Stimulated activated CD8-positive, alpha-beta memory T cell treated with anti-CD3 and anti-CD28 coated beads, Interleukin-15, amount 100 ng/mL, for 4 hours (primary cell): ENCODE data around the gene PLA2G5.

Source experiments
- DNase-seq, 2 donors: peaks; one replicate each; pipeline ENCODE4 v3.0.0-alpha.2; 2020; ENCODE audit warnings: low read depth in 2 of 2

PLA2G5 gene

DNA sequence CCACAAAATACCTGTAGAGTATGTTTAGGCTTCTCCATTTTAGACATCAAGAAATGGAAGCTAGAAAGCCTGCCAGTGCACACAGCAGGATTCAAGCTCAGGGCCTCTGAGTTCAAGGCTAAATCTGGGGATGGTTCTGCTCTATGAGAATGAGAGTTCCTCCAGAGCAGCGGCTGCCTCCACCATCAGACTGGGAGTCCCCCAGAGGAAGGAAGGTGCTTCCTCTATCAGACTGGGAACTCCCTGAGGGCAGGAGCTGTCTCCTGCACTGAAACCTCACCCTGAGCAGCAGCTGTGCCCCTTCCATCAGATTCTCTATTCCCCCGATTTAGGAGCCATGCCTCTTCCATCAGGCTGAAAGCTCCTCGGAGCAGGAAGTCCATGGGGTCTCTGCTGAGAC, 20.1 kb downstream of the PLA2G5 start:
- no peak for DNase-seq

DNA sequence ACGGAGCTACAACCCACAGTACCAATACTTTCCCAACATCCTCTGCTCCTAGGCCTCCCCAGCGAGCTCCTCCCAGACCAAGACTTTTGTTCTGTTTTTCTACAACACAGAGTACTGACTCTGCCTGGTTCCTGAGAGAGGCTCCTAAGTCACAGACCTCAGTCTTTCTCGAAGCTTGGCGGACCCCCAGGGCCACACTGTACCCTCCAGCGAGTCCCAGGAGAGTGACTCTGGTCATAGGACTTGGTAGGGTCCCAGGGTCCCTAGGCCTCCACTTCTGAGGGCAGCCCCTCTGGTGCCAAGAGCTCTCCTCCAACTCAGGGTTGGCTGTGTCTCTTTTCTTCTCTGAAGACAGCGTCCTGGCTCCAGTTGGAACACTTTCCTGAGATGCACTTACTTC, 20.6 kb downstream of the PLA2G5 start:
- DNase-seq = no peak

DNA sequence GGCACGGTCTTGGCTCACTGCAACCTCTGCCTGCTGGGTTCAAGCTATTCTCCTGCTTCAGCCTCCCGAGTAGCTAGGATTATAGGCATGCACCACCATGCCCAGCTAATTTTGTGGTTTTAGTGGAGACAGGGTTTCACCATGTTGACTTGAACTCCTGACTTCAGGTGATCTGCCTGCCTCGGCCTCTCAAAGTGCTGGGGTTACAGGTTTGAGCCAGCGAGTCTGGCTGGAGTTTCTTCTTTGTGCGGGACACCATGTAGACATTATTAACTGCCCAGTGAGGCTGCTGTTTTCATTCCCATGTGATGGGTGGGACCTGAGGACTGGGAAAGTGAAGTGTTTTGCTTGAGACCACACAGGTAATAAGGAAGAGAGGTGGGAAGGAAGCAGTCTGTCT, 23.3 kb downstream of the PLA2G5 start:
- no peak for DNase-seq

DNA sequence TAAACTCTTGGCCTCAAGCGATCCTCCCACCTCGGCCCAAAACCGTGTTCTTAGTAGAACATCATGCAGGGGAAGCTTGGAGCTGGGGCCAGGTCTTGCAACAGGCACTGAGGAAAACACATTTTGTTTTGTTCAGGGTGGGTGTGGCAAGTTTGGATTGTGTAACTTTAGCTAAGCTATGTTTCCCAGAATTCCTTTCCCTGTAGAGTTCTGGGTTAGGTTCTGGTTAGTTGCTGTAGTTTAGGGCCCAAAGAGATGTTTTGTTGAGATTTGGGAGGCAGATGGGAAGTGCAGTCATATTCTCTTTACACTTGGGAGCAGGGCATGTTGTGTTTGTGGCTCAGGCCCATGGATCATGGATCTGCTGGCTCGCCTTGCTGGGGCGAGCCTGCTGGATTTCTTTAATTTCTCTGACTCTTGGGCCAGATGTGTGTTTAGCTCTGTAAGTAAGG, 24.0 kb downstream of the PLA2G5 start:
- DNase-seq = no peak

DNA sequence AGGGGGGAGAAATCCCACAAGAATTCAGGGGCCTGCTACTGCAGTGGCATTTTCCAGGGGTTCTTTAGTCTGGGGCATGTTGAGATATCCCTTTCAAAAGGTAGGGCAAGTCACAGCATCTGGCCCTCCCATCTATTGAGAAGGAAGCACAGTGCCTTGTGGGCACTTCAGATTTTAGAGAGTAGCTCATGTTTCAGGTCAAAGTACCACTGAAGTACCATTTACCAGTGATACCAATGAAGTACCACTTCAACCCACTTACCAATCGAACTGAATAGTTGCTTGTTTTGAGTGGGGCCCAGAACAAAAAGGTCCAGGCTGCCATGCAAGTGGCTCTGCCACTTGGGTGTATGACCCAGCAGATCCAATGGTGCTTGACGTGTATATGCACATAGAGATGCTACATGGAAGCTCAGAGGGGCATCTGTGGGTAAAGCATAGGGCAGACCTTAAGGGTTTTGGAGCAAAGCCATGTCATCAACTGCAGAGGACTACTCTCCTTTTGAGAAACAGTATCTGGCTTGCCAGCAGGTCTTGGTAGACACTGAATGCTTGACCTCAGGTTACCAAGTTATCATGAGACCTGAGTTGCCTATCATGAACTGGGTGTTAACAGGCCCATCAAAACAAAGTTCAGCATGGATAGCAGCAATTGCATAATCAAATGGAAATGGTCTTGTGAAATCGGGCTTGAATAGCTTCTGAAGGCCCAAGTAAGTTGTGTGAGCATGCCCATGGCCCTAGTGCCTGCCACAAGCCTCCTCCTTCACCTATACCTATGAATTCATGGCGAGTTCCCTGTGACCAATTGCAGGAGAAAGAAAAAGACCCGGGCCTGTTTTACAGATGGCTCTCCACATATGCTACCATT, 25.8 kb downstream of the PLA2G5 start:
- DNase-seq = no peak

DNA sequence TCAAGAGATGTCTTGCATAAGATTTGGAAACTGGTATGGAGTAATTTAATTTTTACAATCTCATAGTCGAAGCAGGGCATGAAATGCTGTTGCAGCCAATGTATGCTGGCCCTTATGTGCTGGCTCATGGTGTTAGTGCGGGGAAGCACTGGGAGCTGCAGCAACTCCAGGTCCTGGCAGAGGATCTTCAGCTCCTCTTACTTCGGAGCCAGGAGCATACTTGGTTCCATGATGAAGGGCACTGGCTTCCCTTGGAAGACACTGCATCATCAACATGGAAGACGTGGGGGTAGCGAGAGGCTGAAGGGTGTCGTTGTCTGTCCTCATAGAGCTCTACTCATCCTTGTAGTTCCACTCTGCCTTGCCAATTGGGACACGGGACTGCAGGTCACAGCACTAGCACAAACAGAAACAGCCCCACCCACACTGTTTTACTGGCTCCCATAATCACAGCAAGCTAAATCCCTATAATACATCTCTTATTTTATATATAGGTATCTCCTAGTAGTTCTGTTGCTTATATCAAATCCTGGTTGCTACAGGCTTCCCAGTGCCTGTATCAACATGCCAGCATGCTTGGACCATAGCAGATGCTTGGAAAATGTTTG, 26.9 kb downstream of the PLA2G5 start:
- no peak for DNase-seq

DNA sequence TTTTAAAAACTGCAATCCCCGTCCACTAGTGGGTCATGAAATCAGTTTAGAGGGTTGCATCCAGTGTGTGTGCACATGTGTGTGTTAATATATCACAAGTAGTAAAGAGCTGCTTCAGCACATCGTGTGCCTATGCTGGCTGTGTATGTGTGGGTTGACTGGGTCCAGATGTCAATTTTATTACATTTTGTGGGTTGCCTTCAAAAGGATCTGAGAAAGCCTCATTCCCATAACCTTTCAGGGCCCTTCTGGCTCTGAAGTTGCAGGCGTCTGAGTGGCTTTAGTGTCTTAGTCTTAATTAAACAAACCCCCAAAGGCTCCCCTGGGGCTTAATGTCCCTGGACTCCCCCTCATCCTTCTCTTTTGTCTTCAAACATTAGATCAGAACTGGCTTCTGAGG, 29.5 kb downstream of the PLA2G5 start:
- DNase-seq = no peak

DNA sequence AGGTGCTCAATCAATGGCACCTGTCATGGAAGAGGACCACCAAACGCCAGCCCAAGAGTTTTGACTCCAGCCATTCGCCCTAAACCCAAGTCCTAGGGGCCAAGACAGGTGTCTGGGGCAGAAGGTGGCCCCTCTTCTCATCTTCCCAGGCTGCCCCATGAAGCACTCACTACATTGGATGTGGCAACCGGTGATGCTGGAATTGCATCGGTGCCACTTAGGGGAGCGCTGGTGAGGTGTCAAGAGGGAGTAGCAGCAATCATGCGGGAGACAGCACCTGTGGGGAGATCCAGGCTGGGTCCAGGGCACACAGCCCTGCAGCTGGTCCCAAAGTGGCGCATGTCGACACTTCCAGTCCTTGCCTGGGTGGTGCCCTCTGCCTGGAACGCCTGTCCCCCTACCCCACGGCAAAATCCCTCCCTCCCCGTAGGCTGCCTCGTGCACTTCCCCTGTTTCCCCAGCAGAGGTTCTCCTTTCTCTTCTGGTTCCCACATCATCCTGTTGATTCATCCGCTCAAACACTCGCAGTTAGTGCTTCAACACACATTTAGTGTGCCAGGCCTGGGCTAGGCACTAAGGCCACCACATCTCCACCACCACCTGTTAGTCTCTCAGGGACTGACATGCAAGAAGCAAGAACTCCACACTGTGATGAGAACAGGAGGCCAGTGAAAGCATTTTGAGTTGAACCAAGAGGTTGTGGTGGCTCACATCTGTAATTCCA, 30.8 kb downstream of the PLA2G5 start:
- no peak for DNase-seq

DNA sequence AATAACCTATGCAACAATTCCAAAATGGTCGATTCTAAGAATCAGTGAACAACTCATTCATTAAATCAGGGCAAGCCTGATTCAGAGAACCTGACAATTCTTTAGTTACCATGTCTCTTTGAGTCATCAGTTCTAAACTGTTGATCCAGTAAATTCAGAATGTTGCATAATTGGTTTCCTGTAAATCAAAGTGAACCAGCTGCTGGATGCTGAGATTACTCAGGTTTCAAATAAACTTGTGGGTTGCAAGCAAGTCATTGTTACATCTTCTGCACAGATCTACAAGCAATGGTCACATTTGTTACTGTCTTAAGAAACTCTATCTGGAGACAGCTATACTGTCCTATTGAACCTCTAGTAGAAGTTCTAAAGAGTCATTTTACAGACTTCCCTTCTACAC, 32.9 kb downstream of the PLA2G5 start:
- DNase-seq = no peak

DNA sequence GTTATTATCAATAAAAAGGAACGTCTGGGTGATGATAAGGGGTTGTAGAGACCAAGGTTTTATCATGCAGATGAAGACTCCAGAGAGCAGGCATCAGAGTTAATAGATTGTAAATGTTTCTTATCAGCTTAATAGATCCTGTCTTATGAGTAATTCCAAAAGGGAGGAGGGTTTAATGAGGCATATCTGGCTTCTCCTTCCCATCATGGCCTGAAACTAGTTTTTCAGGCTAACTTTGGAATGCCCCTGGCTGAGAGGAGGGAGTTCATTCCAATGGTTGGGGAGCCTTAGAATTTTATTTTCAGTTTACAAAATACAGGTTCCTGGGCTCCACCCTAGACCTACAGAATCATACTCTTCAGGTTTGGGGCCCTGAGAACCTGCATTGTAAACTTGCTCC, 35.9 kb downstream of the PLA2G5 start:
- DNase-seq = no peak

DNA sequence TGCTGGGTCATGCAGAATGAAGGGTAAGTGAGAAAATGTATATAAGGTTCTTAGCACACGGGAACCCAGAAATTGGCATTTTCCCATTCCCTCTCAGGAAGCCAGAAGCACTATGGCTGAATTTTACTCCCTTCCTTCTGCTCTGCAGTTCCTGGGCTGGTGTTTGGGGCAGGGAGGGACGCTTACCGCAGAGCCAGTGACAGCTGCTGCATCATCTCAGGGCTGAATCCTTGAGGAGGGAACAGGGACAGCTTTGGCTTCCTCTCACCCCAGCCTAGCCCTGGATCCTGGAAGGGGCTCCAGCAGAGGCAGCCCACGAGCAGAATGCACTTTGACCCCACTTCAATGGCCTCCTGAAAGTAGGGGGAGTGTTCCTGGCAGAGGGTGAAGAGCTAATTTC, 37.4 kb downstream of the PLA2G5 start:
- no peak for DNase-seq

DNA sequence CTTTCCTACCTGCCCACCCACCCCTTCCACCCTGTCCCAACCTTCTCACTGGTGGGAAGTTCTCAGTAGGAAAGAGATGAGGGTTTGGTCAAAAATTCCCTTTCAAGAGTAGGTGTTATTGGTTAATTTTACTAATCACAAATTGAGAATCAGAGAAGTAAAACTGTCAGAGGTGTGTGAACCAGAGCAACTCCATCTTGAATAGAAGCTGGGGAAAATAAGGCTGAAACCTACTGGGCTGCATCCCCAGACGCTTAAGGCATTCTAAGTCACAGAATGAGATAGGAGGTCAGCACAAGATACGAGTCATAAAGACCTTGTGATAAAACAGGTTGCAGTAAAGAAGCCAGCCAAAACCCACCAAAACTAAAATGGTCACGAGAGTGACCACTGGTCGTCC, 37.8 kb downstream of the PLA2G5 start:
- no peak for DNase-seq

DNA sequence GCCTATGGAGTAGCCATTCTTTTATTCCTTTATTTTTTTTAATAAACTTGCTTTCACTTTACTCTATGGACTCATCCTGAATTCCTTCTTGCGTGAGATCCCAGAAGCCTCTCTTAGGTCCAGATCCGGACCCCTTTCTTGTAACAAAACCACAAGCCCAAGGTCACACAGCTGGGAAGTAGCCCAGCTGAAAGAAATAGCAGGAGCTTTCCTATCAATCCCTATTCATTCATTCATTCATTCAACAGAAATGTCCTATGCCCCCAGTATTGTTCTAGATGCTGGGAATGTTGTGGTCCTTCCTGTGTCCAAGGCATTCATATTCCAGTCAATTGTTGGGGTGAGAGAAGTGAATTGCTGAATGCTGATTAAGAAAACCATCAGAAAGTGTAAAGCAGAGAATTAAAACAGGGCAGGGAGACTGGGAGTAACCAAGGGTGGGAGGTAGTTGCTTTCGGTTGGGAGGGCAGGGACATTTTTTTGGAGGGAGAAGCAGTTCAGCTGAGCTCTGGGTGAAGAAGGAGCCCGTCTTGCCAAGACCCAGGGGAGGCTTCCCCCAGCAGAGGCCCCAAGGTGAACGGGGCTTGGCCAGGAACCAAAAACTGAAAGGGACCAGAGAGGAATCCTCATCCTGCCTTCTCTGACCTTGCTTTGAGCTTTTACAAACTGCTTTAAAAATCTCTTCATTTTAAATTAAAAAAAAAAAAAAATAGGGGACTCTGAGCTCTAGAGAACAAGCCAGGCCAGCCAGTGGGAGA, 38.6 kb downstream of the PLA2G5 start:
- no peak for DNase-seq

DNA sequence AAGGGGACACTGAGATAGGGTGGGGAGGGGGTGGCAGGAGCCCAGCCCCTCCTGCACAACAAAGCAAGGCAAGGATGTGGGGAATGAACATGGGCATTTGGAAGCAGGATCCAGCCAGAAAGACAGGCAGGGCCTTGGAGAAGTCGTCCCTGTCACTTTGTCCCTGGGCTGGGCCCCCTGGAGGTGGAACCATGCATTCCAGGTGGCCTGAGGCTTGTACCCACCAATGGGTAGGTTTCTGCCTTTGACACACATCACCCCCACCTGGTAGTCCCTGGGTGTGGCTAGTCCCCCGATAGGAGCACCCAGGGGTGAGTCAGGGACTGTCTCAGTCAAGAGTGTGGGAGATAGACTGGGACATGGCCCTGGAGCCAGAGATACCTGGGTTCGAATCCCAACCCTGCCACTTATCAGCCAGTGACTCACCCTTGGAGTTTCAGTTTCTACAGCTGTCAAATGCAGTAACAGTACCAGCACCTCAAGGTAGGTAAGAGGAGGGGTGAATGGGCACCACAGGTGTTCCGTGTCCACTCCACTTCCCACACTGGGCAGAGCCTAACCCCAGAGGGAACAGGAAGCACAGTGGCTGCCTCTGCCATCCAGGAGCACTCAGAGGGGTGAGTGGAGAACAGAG, 39.3 kb downstream of the PLA2G5 start:
- DNase-seq = no peak

DNA sequence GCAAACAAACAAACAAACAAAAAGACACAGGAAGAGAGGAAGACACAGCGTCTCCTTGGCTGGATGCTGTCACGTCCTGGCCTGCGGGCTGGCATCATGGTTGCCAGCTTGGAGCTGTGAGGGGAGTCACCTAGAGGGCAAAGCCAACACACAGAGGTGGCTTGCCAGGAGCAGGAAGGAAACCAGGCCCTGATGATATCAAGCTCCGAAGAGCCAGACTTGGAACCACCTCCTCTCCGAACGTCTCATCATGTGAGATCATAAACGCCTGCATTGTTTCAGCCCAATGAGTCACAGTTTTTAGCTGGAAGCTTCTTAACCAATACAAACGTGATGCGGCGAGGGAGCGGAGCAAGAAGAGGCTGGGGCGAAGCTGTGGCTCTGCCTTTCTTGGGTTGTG, 40.7 kb downstream of the PLA2G5 start:
- DNase-seq = no peak

DNA sequence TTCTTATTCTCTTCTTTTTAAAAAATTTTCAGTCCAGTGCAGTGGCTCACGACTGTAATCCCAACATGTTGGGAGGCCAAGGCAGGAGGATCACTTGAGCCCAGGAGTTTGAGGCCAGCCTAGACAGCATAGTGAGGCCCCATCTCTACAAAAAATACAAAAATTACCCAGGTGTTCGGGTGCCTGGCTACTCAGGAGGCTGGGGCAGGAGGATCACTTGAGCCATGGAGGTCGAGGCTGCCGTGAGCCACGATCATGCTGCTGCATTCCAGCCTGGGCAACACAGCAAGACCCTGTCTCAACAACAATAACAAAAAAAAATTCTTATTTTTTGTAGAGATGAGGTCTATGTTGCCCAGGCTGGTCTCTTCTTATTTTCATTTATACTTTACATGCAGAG, 41.5 kb downstream of the PLA2G5 start:
- DNase-seq = no peak

DNA sequence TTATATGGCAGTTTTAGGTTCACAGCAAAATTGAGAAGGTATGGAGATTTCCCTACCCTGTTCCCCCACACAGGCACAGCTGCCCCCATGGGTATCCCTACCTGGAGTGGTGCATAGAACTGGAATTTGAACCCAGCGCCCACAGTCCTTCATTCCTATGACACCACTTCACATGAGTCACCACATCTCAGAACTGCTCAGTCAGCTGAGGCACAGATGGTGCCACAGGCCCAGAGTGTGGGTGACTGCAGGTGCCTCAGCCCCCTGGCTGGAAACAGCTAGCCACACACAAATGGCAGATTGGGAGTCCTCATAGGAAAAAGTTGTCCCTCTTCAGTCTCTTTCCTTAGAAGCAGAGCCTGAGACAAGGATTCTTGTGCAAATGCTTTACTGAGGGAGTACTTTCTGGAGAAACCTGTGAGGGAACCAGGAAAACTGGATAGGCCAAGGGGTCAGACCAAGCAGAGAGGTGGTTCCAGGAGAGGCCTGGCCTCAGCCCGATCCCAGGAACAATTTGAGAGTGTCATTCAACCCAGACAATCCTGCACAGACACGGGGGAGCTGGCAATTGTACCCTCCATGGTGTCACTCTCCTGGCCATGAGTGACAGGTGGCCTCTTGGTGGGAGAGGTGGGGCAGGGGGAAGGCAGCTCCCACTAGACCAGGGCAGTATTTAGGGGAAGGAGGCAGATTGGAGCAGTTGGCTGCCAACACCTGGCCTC, 42.4 kb downstream of the PLA2G5 start:
- DNase-seq = no peak

DNA sequence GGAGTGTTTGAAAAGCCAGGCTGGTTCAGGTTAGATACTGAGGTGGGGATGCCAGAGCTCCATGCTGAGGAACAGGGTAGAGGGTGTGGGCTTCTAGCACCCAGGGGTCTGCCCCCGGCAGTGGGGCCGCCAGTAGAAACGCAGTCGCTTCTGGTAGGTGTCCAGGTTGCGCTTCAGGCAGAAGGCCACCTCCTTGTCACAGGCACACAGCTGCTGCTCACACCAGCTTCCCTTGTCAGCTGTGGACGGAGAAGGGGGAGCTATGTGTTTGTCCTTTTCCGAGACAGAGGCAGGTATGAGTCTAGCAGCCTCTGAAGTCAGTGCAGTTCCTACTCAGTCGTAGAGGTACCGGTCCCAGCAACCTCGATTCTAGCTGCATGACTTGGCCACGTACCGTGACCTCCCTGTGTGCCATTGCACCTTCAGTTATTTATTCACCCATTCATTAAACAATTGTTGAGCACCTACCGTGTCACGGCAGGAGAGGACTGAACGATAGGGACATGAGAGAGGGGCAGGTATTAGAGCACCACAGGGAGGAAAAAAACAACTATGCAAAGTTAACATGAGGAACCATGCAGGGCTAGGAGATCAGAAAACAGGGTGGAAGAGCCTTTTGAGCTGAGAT, 44.1 kb downstream of the PLA2G5 start:
- no peak for DNase-seq

DNA sequence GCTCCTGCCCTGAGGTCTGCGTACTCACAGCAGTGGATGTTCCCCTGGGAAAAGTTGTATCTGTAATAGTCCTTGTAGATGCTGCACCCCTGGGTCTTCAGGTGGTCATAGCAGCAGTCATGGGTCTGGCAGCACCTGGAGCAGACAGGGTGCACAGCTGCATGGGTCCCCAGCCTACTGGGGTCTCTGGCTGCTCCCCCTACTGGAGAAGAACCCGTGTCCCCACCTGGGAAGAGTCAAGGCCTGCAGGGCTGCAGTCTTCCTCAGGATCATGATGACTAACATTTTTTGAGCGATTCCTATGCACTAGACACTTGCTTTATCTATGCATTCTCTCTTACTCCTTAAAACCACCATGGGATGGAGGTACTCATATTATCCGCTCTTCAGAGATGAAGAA, 45.5 kb downstream of the PLA2G5 start:
- no peak for DNase-seq

DNA sequence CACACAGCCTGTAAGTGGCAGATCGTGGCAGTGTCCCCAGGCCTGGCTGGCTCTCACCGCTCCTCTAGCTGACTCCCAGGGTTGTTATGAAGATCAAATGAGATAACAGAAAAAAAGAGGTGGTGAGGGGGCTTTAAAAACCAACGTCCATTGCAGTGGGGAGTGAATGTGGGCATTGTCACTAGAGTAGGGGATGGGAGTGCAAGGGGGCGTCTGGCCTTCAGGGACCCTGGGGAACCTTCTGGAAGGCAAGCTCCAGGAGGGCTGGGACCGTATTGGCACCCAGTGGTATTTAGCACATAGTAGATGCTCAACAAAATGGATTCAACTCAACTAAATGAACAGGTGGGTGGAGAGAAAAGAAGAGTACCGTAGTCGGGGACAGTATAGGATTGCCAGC, 45.9 kb downstream of the PLA2G5 start:
- no peak for DNase-seq

DNA sequence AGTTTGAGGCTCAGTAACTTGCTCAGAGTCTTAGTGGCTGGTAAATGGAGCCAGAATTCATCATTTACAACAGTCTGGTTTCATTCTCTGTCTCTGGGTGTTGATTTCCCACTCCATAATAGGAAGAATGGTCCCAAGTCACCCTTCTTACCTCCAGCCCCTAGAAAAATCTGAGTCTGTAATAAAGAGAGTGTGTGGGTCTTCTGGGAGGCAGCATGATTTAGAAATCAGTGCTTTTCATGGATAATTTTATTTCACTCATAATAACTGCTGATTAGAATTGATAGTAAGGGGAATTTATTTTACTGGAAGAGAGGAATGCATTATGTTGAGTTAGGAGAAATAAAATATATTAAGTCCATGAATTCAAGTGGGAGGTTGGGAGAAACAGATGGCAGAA, 47.2 kb downstream of the PLA2G5 start:
- DNase-seq = no peak
